Neural progenitor cell (in vitro differentiated cells): ENCODE data around the gene VTCN1. TPM values are rescaled to one million over a fixed set of nuclear protein-coding genes. Genes with fewer than 3 reads are reported as not detected.

ENCODE experiments used
- DNase-seq: peaks from one replicate; pipeline ENCODE4 v3.0.0-alpha.2; 2016; ENCODE audit warnings: low spot score
- H2AFZ ChIP-seq: fragments of 200-600 bp; sonication (generic); replicated peaks from 2 replicates; pipeline ENCODE4 v1.6.1; 2016; ENCODE audit warnings: antibody characterized with exemption
- H3F3A ChIP-seq: fragments of 200-600 bp; sonication (generic); 2 replicates; pipeline ENCODE4 v1.6.1; 2016; ENCODE audit warnings: antibody characterized with exemption, low read depth
- H3K27ac ChIP-seq: fragments of 200-600 bp; sonication (generic); 2 replicates; pipeline ENCODE4 v1.5.1; 2016; ENCODE audit warnings: mild to moderate bottlenecking
- H3K27me3 ChIP-seq: fragments of 200-600 bp; sonication (generic); 2 replicates; pipeline ENCODE4 v1.6.1; 2016; ENCODE audit warnings: mild to moderate bottlenecking, moderate library complexity
- H3K36me3 ChIP-seq: fragments of 200-600 bp; sonication (generic); 2 replicates; pipeline ENCODE4 v1.5.1; 2016
- H3K4me1 ChIP-seq: fragments of 200-600 bp; sonication (generic); 2 replicates; pipeline ENCODE4 v1.6.1; 2016; ENCODE audit warnings: mixed run types
- H3K4me2 ChIP-seq: fragments of 200-600 bp; sonication (generic); 2 replicates; pipeline ENCODE4 v1.6.1; 2016
- H3K4me3 ChIP-seq: fragments of 200-600 bp; sonication (generic); 2 replicates; pipeline ENCODE4 v1.5.1; 2016
- H3K79me2 ChIP-seq: fragments of 200-600 bp; sonication (generic); 2 replicates; pipeline ENCODE4 v1.6.1; 2016; ENCODE audit warnings: low read depth
- H3K9ac ChIP-seq: fragments of 200-600 bp; sonication (generic); 2 replicates; pipeline ENCODE4 v1.6.1; 2016
- H3K9me3 ChIP-seq: fragments of 200-600 bp; sonication (generic); 2 replicates; pipeline ENCODE4 v1.5.1; 2016; ENCODE audit warnings: low read depth
- H4K20me1 ChIP-seq: fragments of 200-600 bp; sonication (generic); 2 replicates; pipeline ENCODE4 v1.6.1; 2016; ENCODE audit warnings: low read depth
- H3K27ac Mint-ChIP-seq: 3 replicates; pipeline ENCODE4 v1.8.0; 2021; ENCODE audit warnings: mixed read lengths
- H3K27me3 Mint-ChIP-seq: 2 replicates; pipeline ENCODE4 v1.8.0; 2022; ENCODE audit warnings: low read depth, mild to moderate bottlenecking, inconsistent platforms, moderate library complexity, mixed read lengths; ENCODE audit not compliant: insufficient read depth
- H3K36me3 Mint-ChIP-seq: 3 replicates; pipeline ENCODE4 v1.8.0; 2021; ENCODE audit warnings: mixed read lengths
- H3K4me1 Mint-ChIP-seq: 3 replicates; pipeline ENCODE4 v1.8.0; 2021; ENCODE audit warnings: mixed read lengths
- H3K4me3 Mint-ChIP-seq: 3 replicates; pipeline ENCODE4 v1.8.0; 2021; ENCODE audit warnings: mild to moderate bottlenecking, moderate library complexity, mixed read lengths
- H3K9me3 Mint-ChIP-seq: 3 replicates; pipeline ENCODE4 v1.8.0; 2020; ENCODE audit warnings: mixed read lengths
- EZH2 ChIP-seq: fragments of 200-600 bp; sonication (generic); IDR thresholded peaks from 2 replicates; pipeline ENCODE4 v1.6.1; 2017; ENCODE audit warnings: antibody characterized with exemption, mild to moderate bottlenecking, moderate library complexity
- EZH2phosphoT487 ChIP-seq: fragments of 200-600 bp; sonication (generic); IDR thresholded peaks from 2 replicates; pipeline ENCODE4 v1.6.1; 2017; ENCODE audit warnings: antibody characterized with exemption
- total RNA-seq: library from RNA; depleted of rRNA; stranded (reverse); fragments of >200 nt; gene quantifications from 2 replicates; pipeline ENCODE4 v1.2.3, GENCODE V29; 2015; ENCODE audit warnings: low replicate concordance
- TF ChIP-seq, protein P1 (sequence below): fragments of 200-600 bp; sonication (generic); IDR thresholded peaks from 2 replicates; pipeline ENCODE4 v1.5.1; 2017; ENCODE audit warnings: antibody characterized with exemption, mild to moderate bottlenecking

The VTCN1 gene
- total RNA-seq, 1 donor from 2014 or later, result 0.11 TPM

DNA sequence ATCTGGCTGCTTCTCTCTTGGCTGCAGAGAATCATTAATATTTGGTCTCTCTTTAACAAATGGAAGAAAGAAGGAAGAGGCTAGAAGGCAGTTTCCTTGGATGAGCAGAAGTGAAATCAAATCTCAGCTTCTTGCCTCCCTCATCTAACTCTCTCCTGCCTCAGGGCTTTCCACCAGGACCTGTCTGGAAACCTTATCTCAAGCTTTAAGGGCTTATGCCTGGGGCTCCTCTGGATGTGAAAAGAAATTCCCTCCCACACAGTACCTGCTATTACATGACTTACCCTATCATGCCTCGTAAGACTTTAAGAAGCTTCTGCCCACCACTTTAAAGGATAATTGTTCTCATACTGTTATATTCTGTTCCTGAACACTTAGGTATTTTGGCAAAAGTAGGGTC lies 8.9 kb downstream of the VTCN1 start:
- TF ChIP-seq EZH2 (no peak), EZH2phosphoT487 (no peak)
- TF ChIP-seq, protein P1, sequence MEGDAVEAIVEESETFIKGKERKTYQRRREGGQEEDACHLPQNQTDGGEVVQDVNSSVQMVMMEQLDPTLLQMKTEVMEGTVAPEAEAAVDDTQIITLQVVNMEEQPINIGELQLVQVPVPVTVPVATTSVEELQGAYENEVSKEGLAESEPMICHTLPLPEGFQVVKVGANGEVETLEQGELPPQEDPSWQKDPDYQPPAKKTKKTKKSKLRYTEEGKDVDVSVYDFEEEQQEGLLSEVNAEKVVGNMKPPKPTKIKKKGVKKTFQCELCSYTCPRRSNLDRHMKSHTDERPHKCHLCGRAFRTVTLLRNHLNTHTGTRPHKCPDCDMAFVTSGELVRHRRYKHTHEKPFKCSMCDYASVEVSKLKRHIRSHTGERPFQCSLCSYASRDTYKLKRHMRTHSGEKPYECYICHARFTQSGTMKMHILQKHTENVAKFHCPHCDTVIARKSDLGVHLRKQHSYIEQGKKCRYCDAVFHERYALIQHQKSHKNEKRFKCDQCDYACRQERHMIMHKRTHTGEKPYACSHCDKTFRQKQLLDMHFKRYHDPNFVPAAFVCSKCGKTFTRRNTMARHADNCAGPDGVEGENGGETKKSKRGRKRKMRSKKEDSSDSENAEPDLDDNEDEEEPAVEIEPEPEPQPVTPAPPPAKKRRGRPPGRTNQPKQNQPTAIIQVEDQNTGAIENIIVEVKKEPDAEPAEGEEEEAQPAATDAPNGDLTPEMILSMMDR, result no peak
- DNase-seq, result no peak
- Histone ChIP-seq H3K27me3 (no peaks in the 10 kb centered on the region), H4K20me1 (no peaks in the 10 kb centered on the region), H3F3A (no peaks in the 10 kb centered on the region), H3K9me3 (no peaks in the 10 kb centered on the region), H3K4me2 (no peak overlapping the region), H3K27ac (no peak overlapping the region), H3K79me2 (no peaks in the 10 kb centered on the region), H3K4me3 (no peak overlapping the region), H3K9ac (no peak overlapping the region), H3K4me1 (peaks cover 20% of the 10 kb centered on the region), H2AFZ (no peak overlapping the region), H3K36me3 (no peaks in the 10 kb centered on the region)
- no peaks in the 10 kb centered on the region for H3K27me3 Mint-ChIP-seq
- H3K4me1 Mint-ChIP-seq, result peaks cover 15% of the 10 kb centered on the region
- H3K9me3 Mint-ChIP-seq, result no peaks in the 10 kb centered on the region
- H3K4me3 Mint-ChIP-seq, result no peak overlapping the region
- H3K27ac Mint-ChIP-seq, result no peak overlapping the region
- H3K36me3 Mint-ChIP-seq, result no peaks in the 10 kb centered on the region

DNA sequence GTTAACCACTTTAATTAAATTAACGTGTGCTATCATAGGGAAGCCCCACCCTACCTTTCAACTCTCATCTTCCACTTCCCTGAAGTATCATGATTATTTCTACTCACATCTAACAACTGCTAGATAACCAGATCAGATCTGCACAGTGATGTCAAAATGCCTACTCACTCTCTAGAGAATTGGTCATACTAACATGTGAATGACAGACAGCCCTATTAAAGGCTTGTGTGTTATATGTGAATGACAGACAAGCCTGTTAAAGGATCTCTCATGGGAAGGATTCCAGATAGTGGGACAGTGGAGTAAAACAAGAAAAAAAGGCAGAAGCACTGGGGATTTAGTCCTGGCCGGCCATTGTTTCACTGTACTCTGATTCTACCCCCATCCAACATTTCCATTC lies 12.6 kb downstream of the VTCN1 start:
- Histone ChIP-seq H3K27me3 (no peaks in the 10 kb centered on the region), H3K36me3 (no peaks in the 10 kb centered on the region), H3K9ac (no peak overlapping the region), H3K9me3 (peaks cover under 1% of the 10 kb centered on the region), H3F3A (no peaks in the 10 kb centered on the region), H3K79me2 (no peaks in the 10 kb centered on the region), H3K4me1 (peaks cover 20% of the 10 kb centered on the region), H3K27ac (no peak overlapping the region), H2AFZ (no peak overlapping the region), H3K4me3 (no peak overlapping the region), H4K20me1 (no peaks in the 10 kb centered on the region), H3K4me2 (no peak overlapping the region)
- DNase-seq, result no peak
- Mint-ChIP-seq H3K27me3 (no peaks in the 10 kb centered on the region), H3K4me3 (no peak overlapping the region), H3K9me3 (no peaks in the 10 kb centered on the region), H3K4me1 (peaks cover 15% of the 10 kb centered on the region), H3K27ac (no peak overlapping the region), H3K36me3 (no peaks in the 10 kb centered on the region)
- TF ChIP-seq, protein P1, result no peak
- TF ChIP-seq EZH2phosphoT487, result no peak
- TF ChIP-seq EZH2, result no peak

DNA sequence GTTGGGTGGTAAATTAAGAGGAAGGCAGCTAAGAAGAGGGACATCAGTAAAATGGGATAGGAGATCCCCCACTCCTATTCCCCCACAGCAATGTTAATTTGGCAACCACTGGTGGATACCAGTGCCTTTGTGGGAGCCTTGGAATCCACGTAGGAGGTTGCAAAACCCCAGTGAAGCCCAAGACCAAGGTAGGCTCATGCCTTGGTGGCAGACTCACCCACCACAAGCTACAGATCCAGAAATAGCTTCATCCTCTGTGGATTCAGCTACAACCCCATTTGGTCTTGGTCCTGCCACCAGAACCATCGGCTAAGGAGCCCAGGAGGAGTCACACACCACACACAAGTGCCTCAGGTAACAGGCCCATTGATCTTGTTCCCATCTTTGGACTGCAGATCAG lies 21.0 kb downstream of the VTCN1 start:
- Mint-ChIP-seq H3K36me3 (no peaks in the 10 kb centered on the region), H3K4me1 (peaks cover 16% of the 10 kb centered on the region), H3K27me3 (no peaks in the 10 kb centered on the region), H3K9me3 (peaks cover 11% of the 10 kb centered on the region), H3K27ac (no peak overlapping the region), H3K4me3 (no peak overlapping the region)
- TF ChIP-seq EZH2 (no peak), EZH2phosphoT487 (no peak)
- TF ChIP-seq, protein P1, result no peak
- Histone ChIP-seq H3K9me3 (peaks cover 5% of the 10 kb centered on the region), H3K79me2 (no peaks in the 10 kb centered on the region), H3K4me1 (peaks cover 7% of the 10 kb centered on the region), H3K27me3 (no peaks in the 10 kb centered on the region), H2AFZ (no peak overlapping the region), H3K36me3 (no peaks in the 10 kb centered on the region), H4K20me1 (no peaks in the 10 kb centered on the region), H3K4me3 (no peak overlapping the region), H3K9ac (no peak overlapping the region), H3K27ac (no peak overlapping the region), H3F3A (no peaks in the 10 kb centered on the region), H3K4me2 (no peak overlapping the region)
- DNase-seq, result no peak
